Measurements from ENCODE around the gene TTN. TPM values are rescaled to one million over a fixed set of nuclear protein-coding genes. Genes with fewer than 3 reads are reported as not detected.

Gene TTN
- polyA plus RNA-seq, 3 donors = under 0.01 to 0.12 (median 0.08) TPM

GRCh38 chr2:178829981-178830380 is 22.8 kb upstream of the TTN start:
- H3K4me2 ChIP-seq (replicated peaks; ENCODE audit: extremely low read depth, low read length, poor library complexity, severe bottlenecking) = no peak overlapping the region
- Mint-ChIP-seq H3K36me3 (no peaks in the 10 kb centered on the region), H3K27me3 (ENCODE audit: low read depth in 3 of 3) (peaks cover 0 to 6% (median 2%) of the 10 kb centered on the region in 3 donors), H3K27ac (no peak overlapping the region), H3K4me1 (no peaks in the 10 kb centered on the region), H3K9me3 (peaks cover 0 to 2% (median 0%) of the 10 kb centered on the region in 7 donors), H3K4me3 (no peak overlapping the region)
- TF ChIP-seq CTCF (IDR thresholded peaks at IDR 0.05) = no peak
- no CpG with 5 or more reads among the region's 3 CpGs for WGBS (ENCODE audit: insufficient coverage)
- DNase-seq = no peak
- no peak overlapping the region for H3K4me3 ChIP-seq (replicated peaks in 1 of 3; ENCODE audit: low read depth in 2 of 3, low read length in 3 of 3)
- no peaks in the 10 kb centered on the region for H3K4me1 ChIP-seq (ENCODE audit: control insufficient read depth in 1 of 2, insufficient read depth in 2 of 2, low read length in 2 of 2)
- no peak overlapping the region for H3K9ac ChIP-seq (ENCODE audit: insufficient read depth, low read length, poor library complexity, severe bottlenecking)
- H3K27ac ChIP-seq (ENCODE audit: low read depth in 1 of 2, low read length in 2 of 2) = no peak overlapping the region
- intact Hi-C loops (cut with micrococcal nuclease) = no loop called here
- H3K27me3 ChIP-seq (ENCODE audit: control insufficient read depth in 2 of 2, insufficient read depth in 2 of 2, low read length in 2 of 2) = no peaks in the 10 kb centered on the region
- no peaks in the 10 kb centered on the region for H3K36me3 ChIP-seq (replicated peaks in 1 of 2; ENCODE audit: control insufficient read depth in 1 of 2, insufficient read depth in 2 of 2, low read length in 2 of 2)
- no peaks in the 10 kb centered on the region for H4K20me1 ChIP-seq (ENCODE audit: insufficient read depth, low read length)
- H3K9me3 ChIP-seq (replicated peaks in 1 of 2; ENCODE audit: control insufficient read depth in 1 of 2, insufficient read depth in 1 of 2, low read length in 2 of 2) = no peaks in the 10 kb centered on the region
- H3K79me2 ChIP-seq (ENCODE audit: insufficient read depth, low read length) = no peaks in the 10 kb centered on the region
- H2AFZ ChIP-seq (ENCODE audit: insufficient read depth, low read depth, low read length, poor library complexity, severe bottlenecking) = no peak overlapping the region

GRCh38 chr2:178829299-178829960 is 22.2 kb upstream of the TTN start:
- no peaks in the 10 kb centered on the region for H3K36me3 Mint-ChIP-seq
- H3K4me2 ChIP-seq (replicated peaks; ENCODE audit: extremely low read depth, low read length, poor library complexity, severe bottlenecking) = no peak overlapping the region
- WGBS (ENCODE audit: insufficient coverage) = 50% methylated on average over 1 of the region's 3 CpGs

More at GRCh38 chr2:178829299-178829960, 22.2 kb upstream of the TTN start:
- Histone ChIP-seq H3K9me3 (replicated peaks in 1 of 2; ENCODE audit: control insufficient read depth in 1 of 2, insufficient read depth in 1 of 2, low read length in 2 of 2) (no peaks in the 10 kb centered on the region), H2AFZ (ENCODE audit: insufficient read depth, low read depth, low read length, poor library complexity, severe bottlenecking) (no peak overlapping the region), H3K9ac (ENCODE audit: insufficient read depth, low read length, poor library complexity, severe bottlenecking) (no peak overlapping the region), H3K36me3 (replicated peaks in 1 of 2; ENCODE audit: control insufficient read depth in 1 of 2, insufficient read depth in 2 of 2, low read length in 2 of 2) (no peaks in the 10 kb centered on the region), H3K27me3 (ENCODE audit: control insufficient read depth in 2 of 2, insufficient read depth in 2 of 2, low read length in 2 of 2) (no peaks in the 10 kb centered on the region), H4K20me1 (ENCODE audit: insufficient read depth, low read length) (no peaks in the 10 kb centered on the region), H3K4me3 (replicated peaks in 1 of 3; ENCODE audit: low read depth in 2 of 3, low read length in 3 of 3) (no peak overlapping the region), H3K27ac (ENCODE audit: low read depth in 1 of 2, low read length in 2 of 2) (no peak overlapping the region), H3K79me2 (ENCODE audit: insufficient read depth, low read length) (no peaks in the 10 kb centered on the region), H3K4me1 (ENCODE audit: control insufficient read depth in 1 of 2, insufficient read depth in 2 of 2, low read length in 2 of 2) (no peaks in the 10 kb centered on the region)
- H3K9me3 Mint-ChIP-seq = peaks cover 0 to 2% (median 0%) of the 10 kb centered on the region in 7 donors
- DNase-seq = no peak
- no peaks in the 10 kb centered on the region for H3K4me1 Mint-ChIP-seq
- intact Hi-C loops (cut with micrococcal nuclease) = no loop called here
- no peak overlapping the region for H3K4me3 Mint-ChIP-seq
- H3K27me3 Mint-ChIP-seq (ENCODE audit: low read depth in 3 of 3) = peaks cover 0 to 6% (median 2%) of the 10 kb centered on the region in 3 donors
- no peak for TF ChIP-seq CTCF (IDR thresholded peaks at IDR 0.05)
- no peak overlapping the region for H3K27ac Mint-ChIP-seq

Data from CD14-positive monocyte (primary cell).